Vagina (tissue), 2 donors: ENCODE measurements around the gene CAPN1.

Source experiments
- CTCF ChIP-seq, 3 experiments: fragments of 450-650 bp in 2 of 3; fragments of 200-600 bp in 1 of 3; sonication (generic) in 1 of 3; IDR thresholded peaks; one replicate each; pipeline ENCODE4 v1.5.1; 2017 to 2019; ENCODE audit warnings: antibody characterized with exemption in 3 of 3, mild to moderate bottlenecking in 2 of 3, moderate library complexity in 2 of 3
- POLR2A ChIP-seq, 2 donors: fragments of 450-650 bp; IDR thresholded peaks; one replicate each; pipeline ENCODE4 v1.6.1; 2017; ENCODE audit warnings: antibody characterized with exemption in 2 of 2, mild to moderate bottlenecking in 2 of 2, moderate library complexity in 2 of 2

DNA sequence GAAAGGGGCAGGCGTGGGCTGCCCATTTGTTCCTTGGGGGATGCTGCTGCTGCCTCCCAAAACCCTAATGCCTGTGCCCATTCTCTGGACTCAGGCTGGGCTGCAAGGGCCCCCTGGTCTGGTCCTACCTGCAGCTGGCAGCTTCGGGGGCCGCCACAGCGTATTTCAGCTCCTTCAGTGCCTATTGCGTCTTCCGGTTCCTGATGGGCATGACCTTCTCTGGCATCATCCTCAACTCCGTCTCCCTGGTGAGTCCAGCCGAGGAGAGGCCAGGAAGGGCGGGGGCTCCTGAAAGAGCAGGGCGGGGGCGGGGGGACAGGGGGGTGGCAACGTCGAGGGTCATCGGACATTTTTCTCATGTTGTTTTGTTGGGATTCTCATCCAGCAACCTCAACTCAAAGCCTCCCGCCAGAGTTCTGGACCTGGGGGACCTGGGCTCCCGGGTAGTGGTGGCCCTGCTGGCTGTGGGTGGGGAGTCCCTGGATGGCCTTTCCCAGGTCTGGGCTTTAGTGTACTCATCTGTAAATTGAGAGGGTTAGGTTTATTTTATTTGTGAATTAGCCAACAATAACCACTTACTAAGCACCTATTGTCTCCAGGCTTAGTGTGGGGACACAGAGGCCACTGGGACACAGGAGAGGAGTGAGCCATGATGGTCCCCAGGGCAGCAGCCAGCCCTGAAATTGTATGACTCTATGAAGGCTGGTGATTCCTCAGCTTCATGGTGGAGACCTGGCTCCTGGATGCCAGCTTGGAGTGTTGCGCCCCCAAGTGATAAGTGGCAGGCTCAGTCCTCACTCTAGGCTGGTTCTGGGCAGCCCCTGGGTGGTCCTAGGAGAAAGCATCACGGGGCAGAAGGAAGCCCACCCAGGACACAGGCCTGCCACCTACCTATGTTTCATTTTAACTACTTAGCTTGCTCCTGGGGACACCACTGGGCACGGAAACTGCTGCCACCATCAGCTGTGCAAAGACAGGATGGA is 36.0 kb downstream of the CAPN1 start:
- TF ChIP-seq CTCF (IDR thresholded peaks at IDR 0.05) (no peak), POLR2A (IDR thresholded peaks at IDR 0.05) (no peak)
